ENCODE measurements around the gene FRMD4B. TPM values are rescaled to one million over a fixed set of nuclear protein-coding genes. Genes with fewer than 3 reads are reported as not detected.

The FRMD4B gene
- total RNA-seq, 1 donor from 2014 or later, result 102 TPM

GRCh38 chr3:69219101-69219708 is 166.7 kb downstream of the FRMD4B start:
- no peak for DNase-seq (ENCODE audit: low spot score)
- peaks cover 45% of the 10 kb centered on the region for H3K36me3 Mint-ChIP-seq (ENCODE audit: low read depth, unreplicated experiment)

GRCh38 chr3:69218079-69218478 is 167.8 kb downstream of the FRMD4B start:
- no peaks in the 10 kb centered on the region for H3K9me3 Mint-ChIP-seq (ENCODE audit: unreplicated experiment)
- H3K27ac Mint-ChIP-seq (ENCODE audit: unreplicated experiment), result no peak overlapping the region
- H3K36me3 Mint-ChIP-seq (ENCODE audit: low read depth, unreplicated experiment), result peaks cover 48% of the 10 kb centered on the region
- no peaks in the 10 kb centered on the region for H3K4me1 Mint-ChIP-seq (ENCODE audit: unreplicated experiment)
- DNase-seq (ENCODE audit: low spot score), result no peak
- no peak for TF ChIP-seq CTCF (IDR thresholded peaks at IDR 0.05; ENCODE audit: unreplicated experiment)
- H3K27me3 Mint-ChIP-seq (ENCODE audit: unreplicated experiment), result peaks cover 4% of the 10 kb centered on the region
- no peak overlapping the region for H3K4me3 Mint-ChIP-seq (ENCODE audit: unreplicated experiment)

More at GRCh38 chr3:69219101-69219708, 166.7 kb downstream of the FRMD4B start:
- no peaks in the 10 kb centered on the region for H3K4me1 Mint-ChIP-seq (ENCODE audit: unreplicated experiment)
- peak overlapping the region; percentile 3 for H3K4me3 Mint-ChIP-seq (ENCODE audit: unreplicated experiment)
- no peak for TF ChIP-seq CTCF (IDR thresholded peaks at IDR 0.05; ENCODE audit: unreplicated experiment)
- no peaks in the 10 kb centered on the region for H3K9me3 Mint-ChIP-seq (ENCODE audit: unreplicated experiment)
- H3K27ac Mint-ChIP-seq (ENCODE audit: unreplicated experiment), result no peak overlapping the region
- peaks cover 4% of the 10 kb centered on the region for H3K27me3 Mint-ChIP-seq (ENCODE audit: unreplicated experiment)

- no peak for TF ChIP-seq CTCF (IDR thresholded peaks at IDR 0.05; ENCODE audit: unreplicated experiment)
- DNase-seq (ENCODE audit: low spot score), result no peak
- H3K4me1 Mint-ChIP-seq (ENCODE audit: unreplicated experiment), result no peaks in the 10 kb centered on the region
- no peak overlapping the region for H3K27ac Mint-ChIP-seq (ENCODE audit: unreplicated experiment)
- H3K27me3 Mint-ChIP-seq (ENCODE audit: unreplicated experiment), result peaks cover 4% of the 10 kb centered on the region
- H3K36me3 Mint-ChIP-seq (ENCODE audit: low read depth, unreplicated experiment), result peaks cover 55% of the 10 kb centered on the region
- H3K4me3 Mint-ChIP-seq (ENCODE audit: unreplicated experiment), result no peak overlapping the region
- no peaks in the 10 kb centered on the region for H3K9me3 Mint-ChIP-seq (ENCODE audit: unreplicated experiment)
These were observed 168.9 kb downstream of the FRMD4B start for GRCh38 chr3:69216981-69217380.

GRCh38 chr3:69214241-69214640 is 171.6 kb downstream of the FRMD4B start:
- DNase-seq (ENCODE audit: low spot score), result no peak
- Mint-ChIP-seq H3K9me3 (ENCODE audit: unreplicated experiment) (no peaks in the 10 kb centered on the region), H3K4me1 (ENCODE audit: unreplicated experiment) (no peaks in the 10 kb centered on the region), H3K4me3 (ENCODE audit: unreplicated experiment) (peak overlapping the region; percentile 11), H3K27me3 (ENCODE audit: unreplicated experiment) (peaks cover 1% of the 10 kb centered on the region), H3K36me3 (ENCODE audit: low read depth, unreplicated experiment) (peaks cover 54% of the 10 kb centered on the region), H3K27ac (ENCODE audit: unreplicated experiment) (peak overlapping the region; percentile 14)
- no peak for TF ChIP-seq CTCF (IDR thresholded peaks at IDR 0.05; ENCODE audit: unreplicated experiment)

GRCh38 chr3:69212411-69213160 is 173.3 kb downstream of the FRMD4B start:
- Mint-ChIP-seq H3K27ac (ENCODE audit: unreplicated experiment) (no peak overlapping the region), H3K4me3 (ENCODE audit: unreplicated experiment) (peak overlapping the region; percentile 37), H3K4me1 (ENCODE audit: unreplicated experiment) (no peaks in the 10 kb centered on the region), H3K27me3 (ENCODE audit: unreplicated experiment) (peaks cover 2% of the 10 kb centered on the region), H3K36me3 (ENCODE audit: low read depth, unreplicated experiment) (peaks cover 51% of the 10 kb centered on the region), H3K9me3 (ENCODE audit: unreplicated experiment) (no peaks in the 10 kb centered on the region)
- no peak for TF ChIP-seq CTCF (IDR thresholded peaks at IDR 0.05; ENCODE audit: unreplicated experiment)
- no peak for DNase-seq (ENCODE audit: low spot score)

Data from endothelial cell (in vitro differentiated cells).